BE2C (cell line): ENCODE data around the gene SINHCAF.

Experiments used
- DNase-seq: peaks from one replicate; pipeline ENCODE4 v3.0.0-alpha.2; 2020
- H3K27me3 ChIP-seq: fragments of 250-450 bp; sonication (Bioruptor Pico); 2 replicates; pipeline ENCODE4 v1.5.1; 2020; ENCODE audit warnings: mild to moderate bottlenecking
- H3K36me3 ChIP-seq: fragments of 250-450 bp; sonication (Bioruptor Pico); 2 replicates; pipeline ENCODE4 v1.5.1; 2020; ENCODE audit warnings: mild to moderate bottlenecking
- H3K4me1 ChIP-seq: fragments of 250-450 bp; sonication (Bioruptor Pico); 2 replicates; pipeline ENCODE4 v1.5.1; 2020
- H3K4me3 ChIP-seq: 2 replicates; pipeline ENCODE4 v1.5.1; 2011; ENCODE audit warnings: low read depth, low read length
- H3K9me3 ChIP-seq: fragments of 250-450 bp; sonication (Bioruptor Pico); 2 replicates; pipeline ENCODE4 v1.5.1; 2020
- CTCF ChIP-seq: IDR thresholded peaks from 2 replicates; pipeline ENCODE4 v1.5.1; 2012; ENCODE audit warnings: mild to moderate bottlenecking, low read depth, low read length

SINHCAF gene

GRCh38 chr12:31306866-31307265 lies 19.1 kb downstream of the SINHCAF start:
- no peaks in the 10 kb centered on the region for H3K27me3 ChIP-seq
- no peak for TF ChIP-seq CTCF
- H3K4me3 ChIP-seq = no peak overlapping the region
- no peaks in the 10 kb centered on the region; the same call in 1 of the 2 replicates for H3K9me3 ChIP-seq
- peaks cover 63% of the 10 kb centered on the region for H3K36me3 ChIP-seq
- peaks cover 8% of the 10 kb centered on the region; the same call in 1 of the 2 replicates for H3K4me1 ChIP-seq
- DNase-seq = no peak

GRCh38 chr12:31303466-31303865 lies 22.5 kb downstream of the SINHCAF start:
- H3K36me3 ChIP-seq = peaks cover 68% of the 10 kb centered on the region
- H3K4me3 ChIP-seq = no peak overlapping the region
- no peak for TF ChIP-seq CTCF
- H3K27me3 ChIP-seq = no peaks in the 10 kb centered on the region
- no peaks in the 10 kb centered on the region; the same call in 1 of the 2 replicates for H3K9me3 ChIP-seq
- H3K4me1 ChIP-seq = peaks cover 22% of the 10 kb centered on the region
- DNase-seq = no peak

- H3K4me1 ChIP-seq = peaks cover 22% of the 10 kb centered on the region
- H3K4me3 ChIP-seq = no peak overlapping the region
- H3K36me3 ChIP-seq = peaks cover 77% of the 10 kb centered on the region
- no peaks in the 10 kb centered on the region for H3K27me3 ChIP-seq
- no peak for DNase-seq
- TF ChIP-seq CTCF = no peak
- H3K9me3 ChIP-seq = no peaks in the 10 kb centered on the region; the same call in 1 of the 2 replicates
Observed at GRCh38 chr12:31301311-31301710, 24.6 kb downstream of the SINHCAF start.

- Histone ChIP-seq H3K9me3 (no peaks in the 10 kb centered on the region), H3K4me3 (no peak overlapping the region), H3K36me3 (peaks cover 79% of the 10 kb centered on the region), H3K27me3 (no peaks in the 10 kb centered on the region), H3K4me1 (peaks cover 22% of the 10 kb centered on the region)
- TF ChIP-seq CTCF = no peak
- no peak for DNase-seq
Observed at GRCh38 chr12:31300783-31301182, 25.2 kb downstream of the SINHCAF start.

GRCh38 chr12:31300341-31300740 lies 25.6 kb downstream of the SINHCAF start:
- no peak overlapping the region for H3K4me3 ChIP-seq

GRCh38 chr12:31298922-31299321 lies 27.0 kb downstream of the SINHCAF start:
- DNase-seq = no peak
- TF ChIP-seq CTCF = no peak
- peaks cover 83% of the 10 kb centered on the region for H3K36me3 ChIP-seq

More at GRCh38 chr12:31300341-31300740, 25.6 kb downstream of the SINHCAF start:
- Histone ChIP-seq H3K36me3 (peaks cover 81% of the 10 kb centered on the region), H3K9me3 (no peaks in the 10 kb centered on the region), H3K27me3 (no peaks in the 10 kb centered on the region), H3K4me1 (peaks cover 22% of the 10 kb centered on the region)
- no peak for TF ChIP-seq CTCF
- no peak for DNase-seq

More at GRCh38 chr12:31298922-31299321, 27.0 kb downstream of the SINHCAF start:
- H3K4me3 ChIP-seq = no peak overlapping the region
- no peaks in the 10 kb centered on the region for H3K27me3 ChIP-seq
- H3K9me3 ChIP-seq = no peaks in the 10 kb centered on the region
- H3K4me1 ChIP-seq = peaks cover 22% of the 10 kb centered on the region
